GM12801 (cell line): ENCODE measurements around the gene COL28A1.

Experiments
- TF ChIP-seq, protein P1 (sequence below): IDR thresholded peaks from one replicate; pipeline ENCODE4 v1.5.1; 2011; ENCODE audit warnings: control low read depth; ENCODE audit not compliant: insufficient read length; ENCODE audit errors: extremely low read depth

Gene COL28A1

DNA sequence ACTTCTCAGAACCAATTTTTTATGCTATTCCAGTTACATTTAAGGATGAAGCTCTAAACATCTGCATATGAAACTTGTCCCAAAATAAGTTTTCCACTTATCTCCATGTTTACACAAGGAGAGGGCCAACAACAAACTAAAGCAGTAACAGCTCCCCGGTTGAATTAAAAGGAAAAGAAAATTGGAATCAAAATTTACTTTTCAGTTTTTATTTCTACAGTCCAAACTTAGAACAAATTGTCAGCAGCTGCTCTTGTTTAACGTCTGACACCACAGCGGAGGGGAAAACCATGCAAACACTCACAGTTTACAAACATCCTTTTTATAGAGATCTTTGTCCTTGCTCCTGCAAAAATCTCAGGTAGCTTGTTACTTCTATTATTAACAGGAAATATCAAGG, 101.3 kb downstream of the COL28A1 start:
- TF ChIP-seq, protein P1, sequence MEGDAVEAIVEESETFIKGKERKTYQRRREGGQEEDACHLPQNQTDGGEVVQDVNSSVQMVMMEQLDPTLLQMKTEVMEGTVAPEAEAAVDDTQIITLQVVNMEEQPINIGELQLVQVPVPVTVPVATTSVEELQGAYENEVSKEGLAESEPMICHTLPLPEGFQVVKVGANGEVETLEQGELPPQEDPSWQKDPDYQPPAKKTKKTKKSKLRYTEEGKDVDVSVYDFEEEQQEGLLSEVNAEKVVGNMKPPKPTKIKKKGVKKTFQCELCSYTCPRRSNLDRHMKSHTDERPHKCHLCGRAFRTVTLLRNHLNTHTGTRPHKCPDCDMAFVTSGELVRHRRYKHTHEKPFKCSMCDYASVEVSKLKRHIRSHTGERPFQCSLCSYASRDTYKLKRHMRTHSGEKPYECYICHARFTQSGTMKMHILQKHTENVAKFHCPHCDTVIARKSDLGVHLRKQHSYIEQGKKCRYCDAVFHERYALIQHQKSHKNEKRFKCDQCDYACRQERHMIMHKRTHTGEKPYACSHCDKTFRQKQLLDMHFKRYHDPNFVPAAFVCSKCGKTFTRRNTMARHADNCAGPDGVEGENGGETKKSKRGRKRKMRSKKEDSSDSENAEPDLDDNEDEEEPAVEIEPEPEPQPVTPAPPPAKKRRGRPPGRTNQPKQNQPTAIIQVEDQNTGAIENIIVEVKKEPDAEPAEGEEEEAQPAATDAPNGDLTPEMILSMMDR = no peak

DNA sequence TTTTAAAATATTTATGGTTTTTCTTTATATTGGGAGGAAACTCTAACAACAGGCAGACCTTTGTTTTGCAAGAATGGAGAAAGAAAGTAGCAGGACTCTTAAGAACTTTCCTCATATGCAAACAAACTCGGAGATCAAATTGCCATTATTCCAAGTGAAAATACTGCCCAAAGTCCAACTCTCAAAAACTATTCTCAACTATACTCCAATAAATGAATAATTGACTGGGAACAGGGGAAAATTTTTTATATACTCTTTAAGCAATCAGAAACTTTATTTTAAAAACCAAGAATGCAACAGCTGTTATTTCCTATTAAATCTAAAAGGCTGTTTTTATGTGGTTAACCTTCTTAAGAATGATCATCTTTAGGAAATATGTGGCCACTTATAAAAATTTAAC, 101.9 kb downstream of the COL28A1 start:
- TF ChIP-seq, protein P1 = no peak

DNA sequence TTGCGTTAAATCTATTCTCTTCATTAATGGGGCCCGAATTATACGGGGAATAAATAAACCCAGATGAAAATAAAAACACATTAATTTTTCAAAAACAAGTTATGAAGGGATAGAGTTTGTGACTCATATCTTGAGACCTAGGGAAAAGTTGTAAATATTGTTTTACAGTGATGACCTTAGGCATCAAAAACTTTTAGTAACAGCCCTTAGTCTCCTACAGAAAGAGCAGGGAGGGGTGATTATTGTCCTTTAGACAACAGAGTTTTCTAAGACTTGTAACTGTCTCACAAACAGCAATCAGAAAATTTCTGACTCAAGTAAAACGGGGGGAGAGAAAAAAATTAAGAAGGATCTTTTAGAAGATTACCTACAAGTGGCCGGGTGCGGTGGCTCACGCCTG, 102.7 kb downstream of the COL28A1 start:
- TF ChIP-seq, protein P1 = no peak

DNA sequence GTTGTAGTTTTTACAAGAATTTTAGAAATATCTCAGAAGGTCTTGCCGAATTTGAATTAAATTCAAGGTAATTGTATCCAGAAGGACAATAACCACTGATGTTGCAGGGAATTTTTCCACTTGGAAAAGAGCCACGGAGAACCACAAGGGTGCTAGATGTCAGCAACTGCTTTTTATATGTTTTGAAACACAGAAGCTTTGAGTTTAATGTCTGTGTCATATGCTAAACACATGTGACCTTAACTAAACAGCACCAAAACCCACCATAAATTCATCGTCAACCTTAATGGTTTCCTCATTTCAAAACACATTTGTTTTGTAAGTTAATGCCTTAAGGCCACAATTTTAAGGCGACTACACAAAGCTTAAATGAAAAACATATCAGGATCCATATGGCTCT, 106.9 kb downstream of the COL28A1 start:
- TF ChIP-seq, protein P1 = no peak

DNA sequence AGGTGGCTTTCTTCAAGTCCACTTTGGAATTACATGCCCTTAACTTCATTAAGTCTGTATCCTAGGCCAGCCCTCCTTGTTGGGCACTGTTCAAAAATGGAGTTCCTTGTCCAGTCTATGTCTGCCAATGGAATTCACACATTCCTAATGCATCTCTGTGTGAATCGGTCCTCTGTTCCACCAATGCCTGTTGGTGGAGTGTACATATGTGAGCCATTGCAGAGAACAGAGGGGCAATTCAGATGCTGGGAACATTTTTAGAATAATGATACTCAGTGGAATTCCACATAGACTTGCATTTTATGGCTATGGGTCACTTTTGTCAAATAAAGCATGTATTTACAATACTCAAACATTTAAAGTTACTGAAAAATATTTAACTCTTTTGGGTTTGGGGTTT, 108.3 kb downstream of the COL28A1 start:
- TF ChIP-seq, protein P1 = no peak

DNA sequence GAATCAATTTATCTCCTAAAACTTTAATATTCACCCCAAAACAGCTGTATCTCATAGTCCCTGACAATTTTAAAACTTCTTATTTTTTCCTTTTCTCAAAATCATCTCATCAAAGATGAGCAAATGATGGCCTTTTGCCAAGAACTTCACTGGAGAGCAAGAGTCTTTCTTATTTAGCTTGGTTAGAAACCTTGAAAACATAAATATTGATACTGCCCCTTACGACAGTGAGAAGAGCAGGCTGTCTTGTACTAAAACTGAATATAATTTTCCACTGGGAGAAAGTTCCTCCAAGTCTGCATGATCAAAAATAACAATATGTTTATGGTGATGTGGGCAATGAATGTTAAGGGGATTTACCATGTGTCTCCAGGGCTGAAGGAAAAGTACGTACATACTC, 109.0 kb downstream of the COL28A1 start:
- TF ChIP-seq, protein P1 = no peak

DNA sequence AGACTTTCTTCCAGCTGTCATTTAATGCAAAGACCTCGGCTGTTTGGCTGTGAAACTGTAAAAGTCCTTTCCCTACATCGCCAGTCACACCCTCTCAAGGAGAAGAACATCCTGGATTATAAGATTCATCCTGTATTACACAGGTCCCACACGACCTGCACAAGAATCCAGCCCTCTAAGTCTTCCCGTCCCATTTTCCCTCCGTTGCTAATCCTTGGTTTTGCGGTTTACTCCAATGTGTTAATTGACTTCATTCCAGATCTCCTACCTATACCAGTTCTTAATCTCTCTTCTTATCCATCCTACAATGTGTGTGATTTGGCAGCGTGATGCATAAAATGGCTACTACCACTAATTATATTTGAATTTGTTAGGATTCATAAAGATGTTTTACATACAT, 110.4 kb downstream of the COL28A1 start:
- TF ChIP-seq, protein P1 = no peak
